ES-I3 (cell line): ENCODE measurements around the gene CLIC4.
"Not testable (repeated sequence)": the region's sequence is repeated elsewhere in the genome, so short reads cannot be mapped to it uniquely, and the experiment has no call there.

Source experiments
- H3K36me3 ChIP-seq: 2 replicates; pipeline ENCODE4 v1.6.1; 2013; ENCODE audit warnings: mild to moderate bottlenecking, low read length, control low read depth, moderate library complexity; ENCODE audit not compliant: insufficient read depth
- H3K4me1 ChIP-seq: 2 replicates; pipeline ENCODE4 v1.6.1; 2013; ENCODE audit warnings: mild to moderate bottlenecking, control low read depth, low read length; ENCODE audit not compliant: insufficient read depth
- H3K9ac ChIP-seq: 2 replicates; pipeline ENCODE4 v1.6.1; 2013; ENCODE audit warnings: low read depth, mild to moderate bottlenecking, low read length, moderate library complexity
- H3K9me3 ChIP-seq: 2 replicates; pipeline ENCODE4 v1.6.1; 2013; ENCODE audit warnings: mild to moderate bottlenecking, low read length, moderate library complexity; ENCODE audit not compliant: control insufficient read depth, insufficient read depth

CLIC4 gene

DNA sequence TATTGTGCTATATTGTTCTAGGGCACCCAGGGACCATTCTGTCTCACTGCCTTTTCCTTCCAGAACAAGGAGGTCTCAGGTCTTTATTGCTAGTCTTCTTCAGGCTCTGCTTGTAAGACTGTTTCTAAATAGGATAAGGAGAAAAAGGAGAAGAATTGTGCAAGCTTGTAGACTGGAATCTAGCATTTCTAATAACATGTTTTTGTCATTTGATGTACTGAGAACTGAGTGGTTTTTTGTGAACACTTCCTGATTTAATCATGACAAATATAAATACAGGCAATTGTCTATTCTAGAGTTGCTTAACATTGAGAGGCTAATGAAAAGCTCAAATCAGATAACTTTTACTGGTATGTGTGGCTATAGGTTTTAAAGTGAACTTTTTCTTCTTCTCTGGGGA lies 77.6 kb downstream of the CLIC4 start:
- Histone ChIP-seq H3K4me1 (peaks cover 6% of the 10 kb centered on the region; the same call in 1 of the 2 replicates), H3K9ac (no peak overlapping the region), H3K9me3 (no peaks in the 10 kb centered on the region), H3K36me3 (no peaks in the 10 kb centered on the region)

DNA sequence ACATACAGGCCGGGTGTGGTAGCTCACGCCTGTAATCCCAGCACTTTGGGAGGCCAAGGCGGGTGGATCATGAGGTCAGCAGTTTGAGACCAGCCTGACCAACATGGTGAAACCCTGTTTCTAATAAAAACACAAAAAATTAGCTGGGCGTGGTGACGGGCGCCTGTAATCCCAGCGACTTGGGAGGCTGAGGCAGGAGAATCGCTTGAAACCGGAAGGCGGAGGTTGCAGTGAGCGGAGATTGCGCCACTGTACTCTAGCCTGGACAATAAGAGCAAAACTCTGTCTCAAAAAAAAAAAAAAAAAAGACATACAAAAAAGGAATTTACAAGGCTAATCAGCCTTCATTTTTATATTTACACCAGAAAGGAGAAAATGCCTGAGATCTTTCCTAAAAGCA lies 78.2 kb downstream of the CLIC4 start:
- H3K9ac ChIP-seq, H3K36me3 ChIP-seq, H3K9me3 ChIP-seq: not testable (repeated sequence)
- H3K4me1 ChIP-seq = peaks cover 12% of the 10 kb centered on the region; the same call in 1 of the 2 replicates

DNA sequence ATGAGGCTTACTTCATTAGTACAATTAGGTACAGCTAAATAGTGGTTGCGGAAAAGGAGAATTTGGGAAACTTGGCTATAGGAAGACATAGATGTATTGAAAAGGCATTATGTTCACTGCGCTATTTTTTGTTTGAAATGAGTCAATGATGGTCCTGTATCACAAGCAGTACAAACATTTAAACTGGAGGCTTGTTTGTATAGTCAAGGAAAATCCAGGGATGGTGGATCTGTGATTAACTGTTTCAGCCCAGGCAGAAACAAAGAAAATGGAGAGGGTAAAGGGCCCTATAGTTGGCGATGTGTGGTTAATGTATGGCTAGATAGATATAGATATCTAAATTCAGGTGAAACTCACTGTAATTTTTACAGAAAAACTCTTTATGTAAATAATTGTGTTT lies 79.9 kb downstream of the CLIC4 start:
- Histone ChIP-seq H3K9ac (no peak overlapping the region), H3K9me3 (no peaks in the 10 kb centered on the region), H3K4me1 (peaks cover 12% of the 10 kb centered on the region; the same call in 1 of the 2 replicates), H3K36me3 (no peaks in the 10 kb centered on the region)

- Histone ChIP-seq H3K4me1 (peaks cover 12% of the 10 kb centered on the region; the same call in 1 of the 2 replicates), H3K9ac (no peak overlapping the region)
These were observed 81.3 kb downstream of the CLIC4 start for GRCh38 chr1:24826510-24826909.

DNA sequence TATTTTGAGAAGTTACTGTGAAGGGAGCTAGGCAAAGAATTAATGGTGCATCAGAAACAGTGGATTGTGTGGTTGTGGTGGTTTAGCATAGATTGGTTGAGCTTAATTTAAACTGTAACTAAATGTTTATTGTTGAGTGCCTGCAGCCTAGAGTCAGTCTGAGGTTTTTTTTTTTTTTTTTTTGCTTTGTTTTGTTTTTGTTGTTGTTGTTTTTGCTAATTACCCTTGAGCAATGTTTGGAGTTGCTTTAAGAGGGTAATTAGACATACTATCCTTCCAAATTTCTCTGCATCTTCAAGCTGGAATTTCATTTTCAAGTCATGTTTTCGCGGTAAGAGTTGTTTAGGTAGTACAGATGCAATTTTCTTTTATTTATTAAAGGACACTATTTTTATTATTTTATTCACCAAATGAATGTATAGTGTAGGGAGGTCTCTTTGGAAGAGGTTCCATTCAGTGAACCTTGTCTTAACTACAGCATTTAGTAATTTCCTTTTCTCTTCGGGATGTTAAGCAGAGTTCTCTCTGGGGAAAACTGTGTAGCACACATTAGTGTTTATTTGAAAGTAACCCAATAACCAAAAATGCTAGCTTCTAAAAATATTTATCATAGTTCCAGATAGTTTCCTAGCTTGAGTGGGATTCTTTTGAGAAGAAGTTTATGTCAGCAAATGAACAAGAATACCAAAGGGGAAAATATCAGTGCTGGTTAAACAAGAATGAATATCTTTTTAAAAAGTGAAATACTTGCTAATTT lies 82.3 kb downstream of the CLIC4 start:
- no peaks in the 10 kb centered on the region for H3K36me3 ChIP-seq
- no peak overlapping the region for H3K9ac ChIP-seq
- no peaks in the 10 kb centered on the region for H3K9me3 ChIP-seq
- H3K4me1 ChIP-seq = peaks cover 12% of the 10 kb centered on the region; the same call in 1 of the 2 replicates

More at GRCh38 chr1:24826510-24826909, 81.3 kb downstream of the CLIC4 start:
- Histone ChIP-seq H3K36me3 (no peaks in the 10 kb centered on the region), H3K9me3 (no peaks in the 10 kb centered on the region)

GRCh38 chr1:24828183-24828886 lies 83.1 kb downstream of the CLIC4 start:
- H3K4me1 ChIP-seq = peaks cover 12% of the 10 kb centered on the region; the same call in 1 of the 2 replicates

GRCh38 chr1:24828887-24829192 lies 83.6 kb downstream of the CLIC4 start:
- Histone ChIP-seq H3K9ac (no peak overlapping the region), H3K9me3 (no peaks in the 10 kb centered on the region), H3K36me3 (no peaks in the 10 kb centered on the region), H3K4me1 (peaks cover 12% of the 10 kb centered on the region; the same call in 1 of the 2 replicates)

More at GRCh38 chr1:24828183-24828886, 83.1 kb downstream of the CLIC4 start:
- H3K9ac ChIP-seq = no peak overlapping the region
- no peaks in the 10 kb centered on the region for H3K9me3 ChIP-seq
- H3K36me3 ChIP-seq = no peaks in the 10 kb centered on the region

DNA sequence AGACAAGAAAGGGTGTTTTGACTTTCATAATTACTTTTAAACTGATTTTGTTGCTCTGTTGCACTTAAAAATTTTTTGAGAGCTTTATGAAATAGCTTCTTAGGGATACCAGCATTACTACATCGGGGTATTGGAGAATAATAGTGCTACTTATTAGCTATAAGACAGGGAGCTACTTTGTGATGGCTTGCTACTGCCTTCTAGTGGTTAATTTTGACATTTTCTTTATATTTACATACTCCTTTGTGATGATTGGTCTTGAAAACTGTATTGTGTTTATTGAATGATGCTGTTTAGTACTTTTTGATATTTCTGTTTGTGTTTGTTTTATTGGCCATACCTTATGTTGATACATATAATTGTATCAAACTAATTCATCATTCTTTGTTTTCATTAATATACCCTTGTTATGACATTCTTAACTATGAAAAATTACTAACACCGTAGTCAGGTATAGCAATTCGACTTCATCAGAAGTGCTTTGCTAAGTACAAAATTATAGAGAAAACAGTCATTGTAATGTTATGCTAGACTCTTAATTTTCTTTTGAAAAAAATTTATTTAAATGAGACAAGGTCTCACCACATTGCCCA lies 85.5 kb downstream of the CLIC4 start:
- H3K36me3 ChIP-seq = no peaks in the 10 kb centered on the region
- H3K4me1 ChIP-seq = peaks cover 12% of the 10 kb centered on the region; the same call in 1 of the 2 replicates
- H3K9ac ChIP-seq = no peak overlapping the region
- no peaks in the 10 kb centered on the region for H3K9me3 ChIP-seq

- Histone ChIP-seq H3K36me3 (peaks cover 8% of the 10 kb centered on the region; the same call in 1 of the 2 replicates), H3K4me1 (no peaks in the 10 kb centered on the region)
These were observed 96.3 kb downstream of the CLIC4 start for GRCh38 chr1:24841593-24841992.

GRCh38 chr1:24846671-24847070 lies 101.4 kb downstream of the CLIC4 start:
- Histone ChIP-seq H3K9me3 (no peaks in the 10 kb centered on the region), H3K4me1 (peaks cover 4% of the 10 kb centered on the region; the same call in 1 of the 2 replicates), H3K9ac (no peak overlapping the region), H3K36me3 (no peaks in the 10 kb centered on the region; the same call in 1 of the 2 replicates)

More at GRCh38 chr1:24841593-24841992, 96.3 kb downstream of the CLIC4 start:
- Histone ChIP-seq H3K9ac (no peak overlapping the region), H3K9me3 (no peaks in the 10 kb centered on the region)

GRCh38 chr1:24847995-24848881 lies 103.0 kb downstream of the CLIC4 start:
- Histone ChIP-seq H3K9ac (peak overlapping the region; percentile 56; the same call in 1 of the 2 replicates), H3K9me3 (no peaks in the 10 kb centered on the region), H3K36me3 (no peaks in the 10 kb centered on the region), H3K4me1 (peaks cover 4% of the 10 kb centered on the region; the same call in 1 of the 2 replicates)

- H3K36me3 ChIP-seq = no peaks in the 10 kb centered on the region
These were observed 104.5 kb downstream of the CLIC4 start for GRCh38 chr1:24849672-24850295.

DNA sequence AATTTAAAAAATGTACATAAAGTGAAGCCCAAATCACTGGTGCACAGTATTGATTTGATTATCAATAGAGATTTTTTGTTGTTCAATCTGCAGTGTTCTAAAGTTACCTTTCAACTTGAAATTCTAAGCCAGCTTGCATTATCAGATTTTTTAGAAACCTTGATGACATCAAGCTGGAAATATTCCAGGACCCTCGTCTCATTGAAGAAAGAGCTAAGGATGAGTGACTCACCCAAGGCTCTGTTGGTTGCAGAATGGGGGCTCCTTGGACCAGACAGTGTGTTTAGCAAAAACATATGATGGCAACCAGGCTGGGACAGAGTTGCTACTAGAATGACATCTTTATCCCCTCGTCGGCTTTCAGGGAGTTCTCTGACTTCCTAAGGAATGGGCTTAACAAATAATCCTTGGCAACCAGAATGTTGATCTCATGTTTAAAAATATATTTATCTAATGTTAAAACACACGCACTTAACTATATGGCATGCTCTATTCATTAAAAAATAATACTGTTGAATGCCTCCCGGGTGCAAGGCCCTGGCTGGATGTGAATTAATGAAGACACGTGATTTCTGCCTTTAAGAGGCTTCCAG lies 105.2 kb downstream of the CLIC4 start:
- H3K9ac ChIP-seq = no peak overlapping the region

More at GRCh38 chr1:24849672-24850295, 104.5 kb downstream of the CLIC4 start:
- no peaks in the 10 kb centered on the region for H3K9me3 ChIP-seq
- H3K4me1 ChIP-seq = peaks cover 4% of the 10 kb centered on the region; the same call in 1 of the 2 replicates
- H3K9ac ChIP-seq = no peak overlapping the region

More for the DNA sequence above, 105.2 kb downstream of the CLIC4 start:
- Histone ChIP-seq H3K9me3 (no peaks in the 10 kb centered on the region), H3K4me1 (peaks cover 4% of the 10 kb centered on the region; the same call in 1 of the 2 replicates), H3K36me3 (no peaks in the 10 kb centered on the region)
